Measurements from ENCODE around the gene PIM1.

DNA sequence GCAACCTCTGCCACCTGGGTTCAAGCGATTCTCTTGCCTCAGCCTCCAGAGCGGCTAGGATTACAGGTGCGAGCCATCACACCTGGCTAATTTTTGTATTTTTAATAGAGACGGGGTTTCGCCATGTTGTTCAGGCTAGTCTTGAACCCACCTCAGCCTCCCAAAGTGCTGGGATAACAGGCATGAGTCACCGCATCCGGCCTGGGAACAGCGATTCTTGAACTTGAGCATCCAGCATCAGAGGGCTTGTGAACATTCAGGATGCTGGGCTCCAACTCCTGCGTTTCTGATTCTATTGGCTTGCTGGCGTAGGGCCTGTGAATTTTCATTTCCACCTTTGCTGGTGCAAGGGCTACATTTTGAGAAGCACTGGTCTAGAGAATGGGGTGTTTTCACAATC, 24.5 kb upstream of the PIM1 start:
- no peak for TF ChIP-seq EZH2phosphoT487 (IDR thresholded peaks at IDR 0.05; ENCODE audit: borderline replicate concordance)
- TF ChIP-seq, protein P1, sequence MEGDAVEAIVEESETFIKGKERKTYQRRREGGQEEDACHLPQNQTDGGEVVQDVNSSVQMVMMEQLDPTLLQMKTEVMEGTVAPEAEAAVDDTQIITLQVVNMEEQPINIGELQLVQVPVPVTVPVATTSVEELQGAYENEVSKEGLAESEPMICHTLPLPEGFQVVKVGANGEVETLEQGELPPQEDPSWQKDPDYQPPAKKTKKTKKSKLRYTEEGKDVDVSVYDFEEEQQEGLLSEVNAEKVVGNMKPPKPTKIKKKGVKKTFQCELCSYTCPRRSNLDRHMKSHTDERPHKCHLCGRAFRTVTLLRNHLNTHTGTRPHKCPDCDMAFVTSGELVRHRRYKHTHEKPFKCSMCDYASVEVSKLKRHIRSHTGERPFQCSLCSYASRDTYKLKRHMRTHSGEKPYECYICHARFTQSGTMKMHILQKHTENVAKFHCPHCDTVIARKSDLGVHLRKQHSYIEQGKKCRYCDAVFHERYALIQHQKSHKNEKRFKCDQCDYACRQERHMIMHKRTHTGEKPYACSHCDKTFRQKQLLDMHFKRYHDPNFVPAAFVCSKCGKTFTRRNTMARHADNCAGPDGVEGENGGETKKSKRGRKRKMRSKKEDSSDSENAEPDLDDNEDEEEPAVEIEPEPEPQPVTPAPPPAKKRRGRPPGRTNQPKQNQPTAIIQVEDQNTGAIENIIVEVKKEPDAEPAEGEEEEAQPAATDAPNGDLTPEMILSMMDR (conservative IDR thresholded peaks at IDR 0.05; ENCODE audit: low read length) = no peak

Measured in Loucy (cell line).